Measurements from ENCODE around the gene AGO3.

AGO3 gene

DNA sequence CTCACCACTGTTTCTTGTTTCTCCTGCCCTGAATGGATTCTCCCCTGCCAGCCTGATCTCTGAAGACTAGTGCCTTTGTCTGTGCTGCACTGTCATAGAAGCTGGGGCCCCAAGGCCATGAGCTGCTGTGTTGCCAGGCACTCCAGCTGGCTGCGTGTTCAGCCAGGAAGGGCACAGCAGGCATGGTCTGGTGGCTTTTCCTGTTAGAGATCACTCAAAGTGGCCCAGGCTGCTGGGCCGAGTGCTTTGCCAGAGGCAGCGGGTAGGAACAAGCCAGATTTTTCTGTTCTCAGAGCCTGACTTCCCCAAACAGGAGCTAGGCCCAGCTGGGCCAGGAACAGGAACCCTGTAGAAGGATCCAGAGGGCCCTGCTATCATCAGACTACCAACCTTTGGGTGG is 163.0 kb downstream of the AGO3 start:
- Histone ChIP-seq H3K9ac (peak overlapping the region; percentile 60 to 92 (median 72)), H3K27ac (peak overlapping the region; percentile 58 to 81 (median 75)), H3K4me1 (peaks cover 76 to 92% (median 87%) of the 10 kb centered on the region in 10 experiments), H4K20me1 (peaks cover 37 to 72% (median 49%) of the 10 kb centered on the region in 11 experiments; a peak in 19 of 22 replicates), H3K27me3 (no peaks in the 10 kb centered on the region), H3K4me3 (peak overlapping the region in 8 of 10 experiments; percentile 5 to 45 (median 31); a peak in 8 of 20 replicates), H3K9me3 (replicated peaks in 1 of 11) (no peaks in the 10 kb centered on the region), H3K4me2 (peak overlapping the region; percentile 85 to 99 (median 94)), H3K36me3 (peaks cover 42 to 64% (median 55%) of the 10 kb centered on the region in 11 experiments)
- TF ChIP-seq Cebpa-rat (IDR thresholded peaks at IDR 0.05), result no peak

DNA sequence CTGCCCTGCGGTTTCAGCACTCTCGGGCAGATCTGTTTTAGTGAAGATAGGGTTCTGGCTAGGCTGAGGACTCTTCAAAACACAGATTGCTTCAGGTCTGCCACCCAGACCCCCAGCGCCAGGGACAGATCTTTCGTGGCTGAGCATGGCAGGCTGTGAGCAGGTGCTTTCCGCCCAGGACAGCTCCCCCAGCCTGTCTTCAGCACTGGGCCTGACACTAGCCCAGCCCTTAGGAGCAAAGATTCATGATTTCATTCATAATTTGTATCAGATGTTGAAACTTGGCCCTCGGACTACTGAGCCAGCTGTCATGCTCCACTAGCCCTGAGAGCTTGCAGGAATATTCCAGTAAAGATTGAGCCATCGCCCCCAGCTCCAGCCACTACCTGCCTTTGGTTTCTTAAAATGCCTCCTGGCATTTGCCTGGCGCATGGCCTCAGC is 163.7 kb downstream of the AGO3 start:
- peaks cover 76 to 90% (median 84%) of the 10 kb centered on the region in 10 experiments for H3K4me1 ChIP-seq
- TF ChIP-seq Cebpa-rat (IDR thresholded peaks at IDR 0.05), result no peak; a peak in 1 of 22 replicates
- peak overlapping the region; percentile 58 to 81 (median 75); a peak in 20 of 22 replicates for H3K27ac ChIP-seq
- peak overlapping the region; percentile 4 to 92 (median 72); a peak in 20 of 22 replicates for H3K9ac ChIP-seq
- peaks cover 31 to 72% (median 49%) of the 10 kb centered on the region in 11 experiments; a peak in 19 of 22 replicates for H4K20me1 ChIP-seq
- H3K27me3 ChIP-seq, result no peaks in the 10 kb centered on the region
- H3K4me2 ChIP-seq, result peak overlapping the region; percentile 85 to 99 (median 94)
- H3K9me3 ChIP-seq (replicated peaks in 1 of 11), result no peaks in the 10 kb centered on the region
- peak overlapping the region in 1 of 10 experiments; percentile 44; a peak in 2 of 20 replicates for H3K4me3 ChIP-seq
- peaks cover 42 to 64% (median 55%) of the 10 kb centered on the region in 11 experiments for H3K36me3 ChIP-seq

DNA sequence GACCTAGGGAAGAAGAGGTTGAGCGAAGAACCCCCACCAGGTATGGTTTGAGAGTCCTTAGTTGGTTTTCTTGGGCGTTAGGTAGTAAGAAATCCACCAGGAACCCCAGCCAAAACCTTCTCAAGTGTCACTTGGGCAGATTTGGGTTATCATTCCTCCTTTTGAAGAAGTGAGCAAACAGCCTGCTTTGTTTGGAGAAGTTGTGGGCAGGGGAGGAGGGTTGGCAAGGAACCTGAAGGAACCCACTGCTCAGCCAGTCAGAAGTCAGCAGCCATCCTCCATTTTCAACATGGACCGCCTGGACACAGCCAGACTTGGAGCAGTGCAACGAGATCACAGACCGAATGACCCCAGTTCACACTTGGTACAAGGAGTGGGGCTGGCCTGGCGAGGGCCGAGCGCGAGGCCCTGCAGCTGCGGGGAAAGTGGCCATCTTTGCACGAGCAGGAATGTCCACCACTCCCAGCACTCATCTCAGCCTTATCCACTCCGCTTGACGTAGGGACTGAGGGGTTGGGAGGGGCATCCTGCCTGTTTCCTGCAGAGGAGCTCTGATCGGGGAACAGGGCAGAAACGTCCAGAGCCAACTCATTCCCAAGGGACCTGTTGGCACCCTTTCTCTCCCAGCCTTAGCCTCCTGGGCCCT is 165.0 kb downstream of the AGO3 start:
- peaks cover 37 to 58% (median 46%) of the 10 kb centered on the region in 11 experiments for H3K36me3 ChIP-seq

DNA sequence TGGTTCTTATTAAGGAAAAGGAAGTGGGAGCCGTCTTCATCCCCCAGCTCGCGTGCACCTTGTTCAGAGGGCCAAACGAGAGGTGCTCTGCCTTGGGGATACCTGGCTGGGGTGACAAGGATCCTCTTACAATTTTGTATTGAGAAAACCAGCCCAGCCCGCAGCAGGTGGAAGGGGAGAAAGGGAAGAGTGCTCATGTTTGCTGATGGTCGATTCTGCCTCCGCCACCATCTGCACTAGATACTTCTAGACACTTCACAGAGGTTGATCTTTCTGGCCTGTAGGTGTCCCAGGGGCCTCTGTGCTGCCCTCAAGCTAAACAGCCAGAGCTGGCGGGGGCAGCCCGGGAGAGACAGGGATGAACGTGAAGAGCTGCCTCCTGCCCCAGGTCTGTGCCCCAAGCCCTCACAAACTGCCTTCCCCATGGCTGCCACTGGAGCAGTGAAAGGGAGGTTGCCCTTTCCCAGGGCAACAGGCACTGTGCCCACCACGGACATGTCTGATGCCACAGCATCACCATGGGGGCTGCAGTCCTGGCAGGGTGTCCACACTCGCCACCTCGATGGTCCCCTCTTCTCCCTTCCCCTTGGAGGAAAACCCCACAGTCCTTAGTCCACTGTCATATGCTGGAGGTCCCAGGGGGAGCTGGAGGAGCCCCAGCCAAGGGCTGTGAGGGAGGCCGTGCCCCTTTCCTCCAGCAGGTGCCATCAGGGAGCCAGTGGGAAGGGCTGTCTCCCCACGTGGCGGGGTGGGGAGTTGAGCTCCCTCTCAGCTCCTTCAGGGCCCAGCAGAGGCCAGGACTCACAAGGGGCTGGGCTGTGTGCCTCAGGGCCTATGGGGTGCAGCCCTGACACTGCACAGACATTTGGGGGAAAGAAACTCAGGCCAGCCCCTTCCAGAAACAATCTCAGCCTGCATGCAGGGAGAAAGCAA is 165.9 kb downstream of the AGO3 start:
- Histone ChIP-seq H3K9ac (peak overlapping the region; percentile 2 to 62 (median 36); a peak in 17 of 22 replicates), H3K4me2 (peak overlapping the region; percentile 85 to 99 (median 94)), H3K4me3 (peak overlapping the region in 2 of 10 experiments; percentile 7 to 18; a peak in 2 of 20 replicates), H3K9me3 (replicated peaks in 1 of 11) (no peaks in the 10 kb centered on the region), H3K4me1 (peaks cover 55 to 74% (median 64%) of the 10 kb centered on the region in 10 experiments), H4K20me1 (peaks cover 22 to 53% (median 34%) of the 10 kb centered on the region in 11 experiments; a peak in 19 of 22 replicates), H3K36me3 (peaks cover 28 to 49% (median 38%) of the 10 kb centered on the region in 11 experiments), H3K27me3 (no peaks in the 10 kb centered on the region), H3K27ac (peak overlapping the region; percentile 1 to 81 (median 74); a peak in 20 of 22 replicates)
- no peak for TF ChIP-seq Cebpa-rat (IDR thresholded peaks at IDR 0.05)

More for the DNA sequence above, 165.0 kb downstream of the AGO3 start:
- no peak for TF ChIP-seq Cebpa-rat (IDR thresholded peaks at IDR 0.05)
- H4K20me1 ChIP-seq, result peaks cover 27 to 62% (median 43%) of the 10 kb centered on the region in 11 experiments; a peak in 19 of 22 replicates
- H3K27me3 ChIP-seq, result no peaks in the 10 kb centered on the region
- H3K4me1 ChIP-seq, result peaks cover 64 to 83% (median 73%) of the 10 kb centered on the region in 10 experiments
- peak overlapping the region in 9 of 11 experiments; percentile 2 to 53 (median 36); a peak in 7 of 22 replicates for H3K9ac ChIP-seq
- peak overlapping the region in 2 of 10 experiments; percentile 7 to 18; a peak in 2 of 20 replicates for H3K4me3 ChIP-seq
- H3K9me3 ChIP-seq (replicated peaks in 1 of 11), result no peaks in the 10 kb centered on the region
- H3K27ac ChIP-seq, result peak overlapping the region; percentile 1 to 81 (median 75); a peak in 19 of 22 replicates
- peak overlapping the region; percentile 85 to 99 (median 94) for H3K4me2 ChIP-seq

DNA sequence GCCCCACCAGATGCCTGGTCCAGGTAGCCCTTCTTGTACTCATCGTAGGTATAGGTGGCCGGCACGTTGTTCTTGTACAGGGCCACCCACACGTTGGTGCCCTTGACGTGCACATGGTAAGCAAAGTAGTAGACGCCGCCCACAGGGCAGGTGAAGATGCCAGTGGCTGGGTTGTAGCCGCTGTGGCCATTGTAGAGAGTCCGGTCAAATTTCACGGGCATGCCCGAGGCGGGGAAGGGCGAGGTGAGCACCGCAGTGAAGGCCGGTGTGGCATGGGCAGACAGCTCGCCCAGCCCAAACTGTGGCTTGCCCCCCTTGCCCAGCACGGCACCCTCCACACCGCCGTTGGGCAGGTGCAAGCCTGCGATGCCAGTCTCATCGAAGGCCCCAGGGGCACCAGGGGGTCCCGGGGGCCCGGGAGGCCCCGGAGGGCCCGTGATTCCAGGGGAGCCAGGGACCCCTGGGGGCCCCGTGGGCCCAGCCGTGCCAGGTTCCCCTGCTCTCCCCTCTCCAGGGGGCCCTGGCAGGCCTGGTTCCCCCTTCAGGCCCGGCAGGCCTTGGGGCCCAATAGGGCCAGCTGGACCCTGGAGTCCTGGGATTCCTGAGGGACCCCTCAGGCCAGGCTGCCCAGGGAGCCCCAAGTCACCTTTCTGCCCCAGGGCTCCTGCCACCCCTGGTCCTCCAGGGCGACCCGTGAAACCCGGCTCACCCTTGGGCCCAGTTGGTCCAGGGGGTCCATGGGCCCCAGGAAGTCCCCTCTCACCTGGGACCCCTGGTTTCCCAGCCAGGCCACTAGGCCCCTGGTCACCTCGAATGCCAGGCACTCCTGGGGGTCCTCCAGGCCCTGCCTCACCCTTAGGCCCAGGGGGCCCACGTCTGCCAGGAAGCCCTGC is 167.0 kb downstream of the AGO3 start:
- no peak for TF ChIP-seq Cebpa-rat (IDR thresholded peaks at IDR 0.05)
- H3K9me3 ChIP-seq (replicated peaks in 1 of 11), result no peaks in the 10 kb centered on the region
- no peaks in the 10 kb centered on the region for H3K27me3 ChIP-seq
- H3K4me2 ChIP-seq, result peak overlapping the region in 8 of 11 experiments; percentile 86 to 99 (median 95); a peak in 13 of 22 replicates
- peak overlapping the region in 10 of 11 experiments; percentile 17 to 81 (median 56); a peak in 17 of 22 replicates for H3K27ac ChIP-seq
- H3K36me3 ChIP-seq, result peaks cover 17 to 37% (median 26%) of the 10 kb centered on the region in 11 experiments
- H4K20me1 ChIP-seq, result peaks cover 19 to 42% (median 24%) of the 10 kb centered on the region in 11 experiments; a peak in 19 of 22 replicates
- H3K4me3 ChIP-seq, result no peak overlapping the region
- H3K9ac ChIP-seq, result peak overlapping the region in 10 of 11 experiments; percentile 23 to 65 (median 53); a peak in 18 of 22 replicates
- peaks cover 44 to 62% (median 52%) of the 10 kb centered on the region in 10 experiments for H3K4me1 ChIP-seq

DNA sequence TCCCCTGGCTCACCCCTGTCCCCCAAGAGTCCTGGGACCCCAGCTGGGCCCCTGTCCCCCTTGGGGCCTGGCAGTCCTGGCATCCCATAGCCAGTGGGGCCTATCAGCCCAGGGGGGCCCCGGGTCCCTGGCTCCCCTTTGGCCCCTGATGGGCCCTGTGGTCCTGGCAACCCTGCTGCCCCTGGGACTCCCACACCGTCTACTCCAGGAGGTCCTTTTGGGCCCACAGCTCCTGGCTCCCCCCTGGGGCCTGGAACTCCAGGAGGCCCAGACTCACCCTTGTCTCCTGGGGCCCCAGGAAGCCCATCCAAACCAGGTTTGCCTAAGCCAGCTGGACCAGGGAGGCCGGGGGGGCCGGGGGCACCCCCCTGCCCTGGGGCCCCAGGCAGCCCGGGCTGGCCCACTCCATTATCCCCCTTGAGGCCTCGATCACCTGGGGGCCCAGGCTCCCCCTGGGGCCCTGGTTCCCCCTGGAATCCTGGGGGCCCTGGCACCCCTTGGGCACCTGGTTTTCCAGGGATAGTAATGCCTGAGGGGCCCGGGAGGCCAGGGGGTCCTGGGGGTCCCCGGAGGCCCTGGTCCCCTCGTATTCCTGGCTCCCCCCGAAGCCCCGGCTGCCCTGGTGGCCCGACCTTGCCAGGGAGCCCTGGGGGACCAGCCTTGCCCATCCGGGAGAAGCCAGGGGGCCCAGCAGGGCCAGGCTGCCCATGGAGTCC is 167.9 kb downstream of the AGO3 start:
- TF ChIP-seq Cebpa-rat (IDR thresholded peaks at IDR 0.05), result no peak
- peak overlapping the region in 10 of 11 experiments; percentile 37 to 81 (median 56); a peak in 18 of 22 replicates for H3K27ac ChIP-seq
- H3K4me3 ChIP-seq, result no peak overlapping the region
- no peaks in the 10 kb centered on the region for H3K9me3 ChIP-seq (replicated peaks in 1 of 11)
- peaks cover 8 to 28% (median 18%) of the 10 kb centered on the region in 11 experiments; a peak in 18 of 22 replicates for H3K36me3 ChIP-seq
- H4K20me1 ChIP-seq, result peaks cover 10 to 33% (median 15%) of the 10 kb centered on the region in 11 experiments; a peak in 19 of 22 replicates
- H3K4me2 ChIP-seq, result 0 out of 22 replicates have a peak overlapping the region, but pooled peaks of 1 of the 11 experiments have one; percentile 90
- peak overlapping the region; percentile 23 to 65 (median 46); a peak in 18 of 22 replicates for H3K9ac ChIP-seq
- H3K27me3 ChIP-seq, result no peaks in the 10 kb centered on the region
- peaks cover 35 to 53% (median 43%) of the 10 kb centered on the region in 10 experiments for H3K4me1 ChIP-seq

Data from BLaER1 treated with 17β-estradiol and CSF1 and Interleukin-3, amounts not matched to agents 10 nM and 100 nM (cell line).